ENCODE results near the gene DDRGK1.
"Not testable (repeated sequence)": the region's sequence is repeated elsewhere in the genome, so short reads cannot be mapped to it uniquely, and the experiment has no call there.

The DDRGK1 gene

DNA sequence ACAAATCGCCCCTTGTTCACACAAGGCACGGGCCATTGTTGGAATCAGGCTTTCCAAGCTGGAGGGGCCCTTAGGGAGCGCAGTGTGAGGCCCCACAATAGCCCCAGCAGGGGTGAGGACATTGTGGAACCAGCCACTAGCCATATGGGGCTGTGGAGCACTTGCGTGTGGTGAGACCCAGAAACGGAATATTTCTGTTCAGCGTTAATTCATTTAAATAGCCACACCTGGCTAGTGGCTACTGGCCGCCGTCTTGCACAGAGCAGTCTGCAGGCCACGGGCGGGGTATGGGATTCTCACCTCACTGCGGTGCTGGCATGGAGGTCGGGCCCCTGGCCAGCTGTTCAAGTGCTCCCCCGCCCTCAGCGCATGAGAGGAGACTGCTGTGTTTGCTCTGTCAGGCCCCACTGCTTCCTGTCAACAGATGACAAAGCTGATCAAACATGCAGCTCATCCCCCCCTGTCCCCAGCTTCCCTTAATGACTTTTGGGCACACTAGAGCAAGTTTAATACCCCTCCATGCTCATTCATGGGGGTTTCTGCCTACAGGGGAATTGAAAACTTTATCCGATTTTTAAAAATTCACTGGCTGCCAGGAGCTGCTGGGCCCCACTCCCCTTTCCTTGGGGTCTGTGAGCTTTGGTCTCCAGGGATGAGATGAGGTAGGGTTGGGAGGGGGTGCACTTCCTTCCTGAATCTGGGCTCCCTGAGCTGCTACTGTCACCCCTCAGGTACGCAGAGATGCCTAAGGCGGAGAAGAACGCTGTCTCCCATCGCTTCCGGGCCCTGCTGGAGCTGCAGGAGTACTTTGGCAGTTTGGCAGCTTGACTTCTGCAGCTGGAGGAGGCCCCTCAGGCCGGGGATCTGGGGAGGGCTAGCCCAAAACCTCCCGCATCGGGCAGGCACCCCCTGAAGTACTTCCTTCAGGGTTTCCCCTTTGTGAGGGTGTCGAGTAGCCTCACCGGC is 18.4 kb upstream of the DDRGK1 start:
- H3K9ac ChIP-seq (ENCODE audit: low read length), result no peak overlapping the region
- no peaks in the 10 kb centered on the region for H3K27me3 ChIP-seq (ENCODE audit: low read length)
- H4K20me1 ChIP-seq (ENCODE audit: low read depth, low read length), result no peaks in the 10 kb centered on the region
- H2AFZ ChIP-seq (ENCODE audit: low read depth, low read length, severe bottlenecking), result no peak overlapping the region
- H3K4me2 ChIP-seq (ENCODE audit: low read depth, low read length, poor library complexity, severe bottlenecking), result no peak overlapping the region
- no peaks in the 10 kb centered on the region for H3K9me2 ChIP-seq (replicated peaks; ENCODE audit: insufficient read depth, low read length)
- H3K79me2 ChIP-seq (ENCODE audit: insufficient read depth, low read length), result no peaks in the 10 kb centered on the region
- H3K4me3 ChIP-seq (ENCODE audit: insufficient read depth, low read length, poor library complexity, severe bottlenecking), result no peak overlapping the region
- H3K36me3 ChIP-seq (ENCODE audit: low read length), result no peaks in the 10 kb centered on the region
- no peaks in the 10 kb centered on the region for H3K9me3 ChIP-seq (ENCODE audit: insufficient read depth, low read length)
- no peaks in the 10 kb centered on the region for H3F3A ChIP-seq (ENCODE audit: insufficient read depth)
- no peak overlapping the region for H3K27ac ChIP-seq (ENCODE audit: low read depth, low read length)
- TF ChIP-seq, protein P1, sequence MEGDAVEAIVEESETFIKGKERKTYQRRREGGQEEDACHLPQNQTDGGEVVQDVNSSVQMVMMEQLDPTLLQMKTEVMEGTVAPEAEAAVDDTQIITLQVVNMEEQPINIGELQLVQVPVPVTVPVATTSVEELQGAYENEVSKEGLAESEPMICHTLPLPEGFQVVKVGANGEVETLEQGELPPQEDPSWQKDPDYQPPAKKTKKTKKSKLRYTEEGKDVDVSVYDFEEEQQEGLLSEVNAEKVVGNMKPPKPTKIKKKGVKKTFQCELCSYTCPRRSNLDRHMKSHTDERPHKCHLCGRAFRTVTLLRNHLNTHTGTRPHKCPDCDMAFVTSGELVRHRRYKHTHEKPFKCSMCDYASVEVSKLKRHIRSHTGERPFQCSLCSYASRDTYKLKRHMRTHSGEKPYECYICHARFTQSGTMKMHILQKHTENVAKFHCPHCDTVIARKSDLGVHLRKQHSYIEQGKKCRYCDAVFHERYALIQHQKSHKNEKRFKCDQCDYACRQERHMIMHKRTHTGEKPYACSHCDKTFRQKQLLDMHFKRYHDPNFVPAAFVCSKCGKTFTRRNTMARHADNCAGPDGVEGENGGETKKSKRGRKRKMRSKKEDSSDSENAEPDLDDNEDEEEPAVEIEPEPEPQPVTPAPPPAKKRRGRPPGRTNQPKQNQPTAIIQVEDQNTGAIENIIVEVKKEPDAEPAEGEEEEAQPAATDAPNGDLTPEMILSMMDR (IDR thresholded peaks at IDR 0.05; ENCODE audit: insufficient read depth, low read length, poor library complexity, severe bottlenecking), result no peak
- no peak for TF ChIP-seq EZH2phosphoT487 (conservative IDR thresholded peaks at IDR 0.05; ENCODE audit: low read length)

GRCh38 chr20:3221398-3222226 is 17.1 kb upstream of the DDRGK1 start:
- Histone ChIP-seq H3K9me3 (ENCODE audit: insufficient read depth, low read length) (no peaks in the 10 kb centered on the region), H3K36me3 (ENCODE audit: low read length) (no peaks in the 10 kb centered on the region), H4K20me1 (ENCODE audit: low read depth, low read length) (no peaks in the 10 kb centered on the region), H3F3A (ENCODE audit: insufficient read depth) (peaks cover 4% of the 10 kb centered on the region; the same call in 1 of the 2 replicates), H3K9me2 (replicated peaks; ENCODE audit: insufficient read depth, low read length) (no peaks in the 10 kb centered on the region), H3K27ac (ENCODE audit: low read depth, low read length) (no peak overlapping the region), H3K4me3 (ENCODE audit: insufficient read depth, low read length, poor library complexity, severe bottlenecking) (no peak overlapping the region), H2AFZ (ENCODE audit: low read depth, low read length, severe bottlenecking) (no peak overlapping the region), H3K9ac (ENCODE audit: low read length) (no peak overlapping the region), H3K79me2 (ENCODE audit: insufficient read depth, low read length) (no peaks in the 10 kb centered on the region), H3K4me2 (ENCODE audit: low read depth, low read length, poor library complexity, severe bottlenecking) (no peak overlapping the region), H3K27me3 (ENCODE audit: low read length) (no peaks in the 10 kb centered on the region)
- TF ChIP-seq, protein P1 (IDR thresholded peaks at IDR 0.05; ENCODE audit: insufficient read depth, low read length, poor library complexity, severe bottlenecking), result no peak
- no peak for TF ChIP-seq EZH2phosphoT487 (conservative IDR thresholded peaks at IDR 0.05; ENCODE audit: low read length)

DNA sequence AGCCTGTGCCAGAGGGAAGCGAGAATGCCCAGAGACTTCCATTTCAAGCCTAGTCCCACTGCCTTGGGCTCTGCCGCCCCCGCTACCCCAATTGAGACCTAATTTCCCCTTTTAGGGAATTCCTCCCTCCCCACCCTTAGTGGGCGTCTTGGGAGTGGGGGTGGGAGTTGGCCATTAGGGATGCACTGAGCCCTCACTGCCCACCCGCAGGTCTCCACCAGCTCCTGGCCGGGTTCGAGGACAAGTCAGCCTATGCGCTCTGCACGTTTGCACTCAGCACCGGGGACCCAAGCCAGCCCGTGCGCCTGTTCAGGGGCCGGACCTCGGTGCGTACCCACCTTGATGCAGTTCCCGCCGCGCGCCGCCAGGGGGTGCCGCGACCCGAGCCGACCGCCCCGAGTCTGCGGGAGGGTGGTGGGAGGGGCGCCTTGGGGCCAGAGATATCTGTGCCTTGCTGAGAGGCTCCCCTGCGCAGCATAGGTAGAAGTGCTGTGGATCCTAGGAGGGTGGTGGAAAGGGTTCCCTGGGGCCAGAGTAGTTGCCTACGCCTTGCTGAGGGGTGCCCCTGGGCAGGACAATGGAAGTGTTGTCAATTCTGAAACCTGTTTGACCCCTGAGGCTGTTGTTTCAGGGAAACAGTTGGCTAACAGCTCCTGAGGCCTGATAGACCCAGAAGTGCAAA is 14.0 kb upstream of the DDRGK1 start:
- H4K20me1 ChIP-seq (ENCODE audit: low read depth, low read length), result no peaks in the 10 kb centered on the region
- TF ChIP-seq, protein P1 (IDR thresholded peaks at IDR 0.05; ENCODE audit: insufficient read depth, low read length, poor library complexity, severe bottlenecking), result peak; percentile 94
- TF ChIP-seq EZH2phosphoT487 (conservative IDR thresholded peaks at IDR 0.05; ENCODE audit: low read length), result no peak
- H3K36me3 ChIP-seq (ENCODE audit: low read length), result no peaks in the 10 kb centered on the region
- no peak overlapping the region for H3K4me3 ChIP-seq (ENCODE audit: insufficient read depth, low read length, poor library complexity, severe bottlenecking)
- H3K27me3 ChIP-seq (ENCODE audit: low read length), result no peaks in the 10 kb centered on the region
- peaks cover 4% of the 10 kb centered on the region; the same call in 1 of the 2 replicates for H3F3A ChIP-seq (ENCODE audit: insufficient read depth)
- no peaks in the 10 kb centered on the region for H3K9me3 ChIP-seq (ENCODE audit: insufficient read depth, low read length)
- H3K27ac ChIP-seq (ENCODE audit: low read depth, low read length), result no peak overlapping the region
- H3K79me2 ChIP-seq (ENCODE audit: insufficient read depth, low read length), result no peaks in the 10 kb centered on the region
- H3K4me2 ChIP-seq (ENCODE audit: low read depth, low read length, poor library complexity, severe bottlenecking), result no peak overlapping the region
- H3K9ac ChIP-seq (ENCODE audit: low read length), result no peak overlapping the region
- no peaks in the 10 kb centered on the region for H3K9me2 ChIP-seq (replicated peaks; ENCODE audit: insufficient read depth, low read length)
- H2AFZ ChIP-seq (ENCODE audit: low read depth, low read length, severe bottlenecking), result no peak overlapping the region

DNA sequence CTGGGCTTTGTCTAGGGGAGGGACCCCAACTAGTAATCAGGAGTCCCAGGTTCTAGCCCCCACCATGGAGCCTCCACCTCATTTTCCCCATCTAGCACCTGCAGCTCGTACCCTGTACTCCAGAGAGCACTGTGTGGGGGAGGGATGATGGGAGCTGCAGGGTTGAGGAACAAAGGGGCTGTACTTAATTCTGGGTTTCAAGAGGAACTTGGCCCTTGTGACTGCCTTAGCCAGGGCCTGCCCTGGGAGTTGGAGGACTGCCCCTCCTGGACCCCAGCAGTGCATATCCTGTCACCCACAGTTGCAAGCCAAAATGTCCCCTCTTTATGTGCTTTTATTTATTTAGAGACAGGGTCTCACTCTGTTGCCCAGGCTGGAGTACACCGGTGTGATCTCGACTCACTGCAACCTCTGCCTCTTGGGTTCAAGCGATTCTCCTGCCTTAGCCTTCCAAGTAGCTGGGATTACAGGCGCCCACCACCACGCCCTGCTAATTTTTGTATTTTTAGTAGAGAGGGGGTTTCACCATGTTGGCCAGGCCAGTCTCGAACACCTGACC is 11.0 kb upstream of the DDRGK1 start:
- H3K27me3 ChIP-seq (ENCODE audit: low read length); H3K9me2 ChIP-seq (replicated peaks; ENCODE audit: insufficient read depth, low read length); H3K9ac ChIP-seq (ENCODE audit: low read length); H2AFZ ChIP-seq (ENCODE audit: low read depth, low read length, severe bottlenecking); H3K36me3 ChIP-seq (ENCODE audit: low read length); H3F3A ChIP-seq (ENCODE audit: insufficient read depth); H3K27ac ChIP-seq (ENCODE audit: low read depth, low read length); H4K20me1 ChIP-seq (ENCODE audit: low read depth, low read length); H3K9me3 ChIP-seq (ENCODE audit: insufficient read depth, low read length); H3K4me2 ChIP-seq (ENCODE audit: low read depth, low read length, poor library complexity, severe bottlenecking); H3K4me3 ChIP-seq (ENCODE audit: insufficient read depth, low read length, poor library complexity, severe bottlenecking): not testable (repeated sequence)
- peaks cover 26% of the 10 kb centered on the region for H3K79me2 ChIP-seq (ENCODE audit: insufficient read depth, low read length)

All from SU-DHL-6 (cell line).